ENCODE measurements around the gene RASAL2. TPM values are rescaled to one million over a fixed set of nuclear protein-coding genes. Genes with fewer than 3 reads are reported as not detected.
A peak's percentile ranks its signal among the peaks of the same experiment; 100 is the strongest.

The RASAL2 gene
- total and polyA plus RNA-seq, 5 donors = 6.9 to 34.3 (median 28.4) TPM

DNA sequence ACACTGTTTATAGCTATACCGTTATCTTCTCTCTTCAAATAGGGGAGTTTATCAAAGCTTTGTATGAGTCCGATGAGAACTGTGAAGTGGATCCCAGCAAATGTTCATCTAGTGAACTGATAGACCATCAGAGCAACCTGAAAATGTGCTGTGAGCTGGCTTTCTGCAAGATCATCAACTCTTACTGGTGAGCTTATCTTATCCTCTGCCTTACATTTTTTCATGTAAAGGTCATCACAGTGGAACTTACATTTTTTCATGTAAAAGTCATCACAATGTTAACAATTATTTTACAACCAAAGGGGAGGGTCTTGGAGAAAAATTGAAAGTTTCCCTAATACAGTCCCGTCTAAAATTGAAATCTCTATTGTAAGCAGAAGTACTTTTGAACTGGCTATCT, 357.6 kb downstream of the RASAL2 start:
- Histone ChIP-seq H3K9me3 (ENCODE audit: control insufficient read depth, low read length) (no peaks in the 10 kb centered on the region), H3K27me3 (ENCODE audit: control insufficient read depth, insufficient read depth) (no peaks in the 10 kb centered on the region), H3K4me3 (ENCODE audit: low read length) (no peak overlapping the region), H3K4me1 (ENCODE audit: control insufficient read depth, insufficient read depth, low read length) (no peaks in the 10 kb centered on the region), H3K27ac (ENCODE audit: low read length) (no peak overlapping the region)
- intact Hi-C loops (cut with DNase I) = no loop called here
- 42% methylated on average over 3 of the region's 3 CpGs for WGBS
- ATAC-seq (no peak), DNase-seq (no peak)

DNA sequence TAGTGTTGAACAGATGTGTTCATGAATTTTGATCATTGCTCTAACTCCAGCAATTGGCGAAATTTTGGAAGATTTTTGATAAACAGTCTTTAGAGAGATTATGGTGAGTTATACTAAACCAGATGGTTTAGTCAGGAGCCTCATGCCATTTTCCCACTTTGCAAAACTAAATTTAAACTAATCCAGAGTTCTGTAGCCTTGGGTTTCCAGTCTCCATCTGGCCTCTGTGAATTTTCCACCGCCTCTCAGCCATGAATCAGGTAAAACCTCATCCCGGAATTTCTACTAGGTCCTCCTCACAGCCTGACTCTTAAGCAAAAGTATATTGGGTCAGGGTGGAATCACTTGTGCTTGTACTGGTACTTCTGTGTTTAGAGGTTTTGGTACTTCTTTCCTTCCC, 358.1 kb downstream of the RASAL2 start:
- intact Hi-C loops (cut with DNase I) = no loop called here
- no peak overlapping the region for H3K27ac ChIP-seq (ENCODE audit: low read length)
- WGBS = 95% methylated on average over 3 of the region's 3 CpGs
- H3K9me3 ChIP-seq (ENCODE audit: control insufficient read depth, low read length) = no peaks in the 10 kb centered on the region
- no peak for ATAC-seq
- no peak overlapping the region for H3K4me3 ChIP-seq (ENCODE audit: low read length)
- no peaks in the 10 kb centered on the region for H3K4me1 ChIP-seq (ENCODE audit: control insufficient read depth, insufficient read depth, low read length)
- DNase-seq = no peak
- H3K27me3 ChIP-seq (ENCODE audit: control insufficient read depth, insufficient read depth) = no peaks in the 10 kb centered on the region

DNA sequence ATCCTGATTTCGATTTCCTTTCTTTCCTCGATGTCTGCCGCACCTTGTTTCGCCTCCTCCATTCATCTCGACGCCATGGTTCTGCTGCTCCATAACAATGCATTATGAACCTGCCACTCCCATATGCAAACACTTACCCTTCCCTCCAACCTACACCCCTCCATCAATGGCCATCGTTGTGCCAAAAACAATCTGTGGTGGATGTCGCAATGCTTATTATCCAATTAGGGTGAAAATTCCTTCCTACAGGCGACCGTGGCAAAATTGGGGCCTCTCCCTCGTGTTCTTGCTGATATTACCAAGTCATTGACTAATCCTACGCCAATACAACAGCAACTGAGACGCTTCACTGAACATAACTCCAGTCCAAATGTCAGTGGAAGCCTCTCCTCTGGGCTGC, 362.6 kb downstream of the RASAL2 start:
- H3K4me3 ChIP-seq (ENCODE audit: low read length) = no peak overlapping the region
- ATAC-seq = no peak
- H3K4me1 ChIP-seq (ENCODE audit: control insufficient read depth, insufficient read depth, low read length) = no peaks in the 10 kb centered on the region
- no peak overlapping the region for H3K27ac ChIP-seq (ENCODE audit: low read length)
- H3K27me3 ChIP-seq (ENCODE audit: control insufficient read depth, insufficient read depth) = no peaks in the 10 kb centered on the region
- DNase-seq = no peak
- intact Hi-C loops (cut with DNase I) = no loop called here
- 96% methylated on average over 13 of the region's 13 CpGs for WGBS
- no peaks in the 10 kb centered on the region for H3K9me3 ChIP-seq (ENCODE audit: control insufficient read depth, low read length)

DNA sequence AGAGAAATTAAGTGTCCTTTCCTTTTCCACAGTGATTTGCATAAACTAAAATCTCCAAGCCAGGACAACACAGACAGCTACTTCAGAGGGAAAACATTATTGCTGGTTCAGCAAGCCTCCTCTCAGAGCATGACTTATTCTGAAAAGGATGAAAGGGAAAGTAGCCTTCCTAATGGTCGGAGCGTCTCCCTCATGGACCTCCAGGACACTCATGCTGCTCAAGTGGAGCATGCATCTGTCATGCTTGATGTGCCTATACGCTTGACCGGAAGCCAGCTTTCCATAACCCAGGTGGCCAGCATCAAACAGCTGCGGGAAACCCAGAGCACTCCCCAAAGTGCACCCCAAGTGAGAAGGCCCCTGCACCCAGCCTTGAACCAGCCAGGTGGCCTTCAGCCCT, 363.7 kb downstream of the RASAL2 start:
- 97% methylated on average over 5 of the region's 5 CpGs for WGBS
- ATAC-seq = no peak
- intact Hi-C loops (cut with DNase I) = no loop called here

DNA sequence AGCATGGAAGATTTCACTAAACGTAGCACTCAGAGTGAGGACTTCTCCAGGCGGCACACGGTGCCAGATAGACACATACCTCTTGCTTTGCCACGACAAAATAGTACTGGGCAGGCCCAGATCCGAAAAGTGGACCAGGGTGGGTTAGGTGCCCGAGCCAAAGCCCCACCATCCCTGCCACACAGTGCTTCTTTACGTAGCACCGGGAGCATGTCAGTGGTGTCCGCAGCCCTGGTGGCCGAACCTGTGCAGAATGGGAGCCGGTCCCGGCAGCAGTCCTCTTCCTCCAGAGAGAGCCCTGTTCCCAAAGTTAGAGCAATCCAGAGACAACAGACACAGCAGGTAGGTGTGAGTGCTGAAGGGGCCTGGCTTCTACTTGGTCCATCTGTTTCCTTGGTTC, 364.3 kb downstream of the RASAL2 start:
- H3K27me3 ChIP-seq (ENCODE audit: control insufficient read depth, insufficient read depth) = no peaks in the 10 kb centered on the region
- no peaks in the 10 kb centered on the region for H3K4me1 ChIP-seq (ENCODE audit: control insufficient read depth, insufficient read depth, low read length)
- 94% methylated on average over 12 of the region's 12 CpGs for WGBS
- H3K9me3 ChIP-seq (ENCODE audit: control insufficient read depth, low read length) = no peaks in the 10 kb centered on the region
- no peak overlapping the region for H3K27ac ChIP-seq (ENCODE audit: low read length)
- DNase-seq (peak in 1 of 3 donors; percentile 14), ATAC-seq (peak in 1 of 2 donors; percentile 19)
- intact Hi-C loops (cut with DNase I) = no loop called here
- no peak overlapping the region for H3K4me3 ChIP-seq (ENCODE audit: low read length)

More for the DNA sequence above, 363.7 kb downstream of the RASAL2 start:
- no peaks in the 10 kb centered on the region for H3K27me3 ChIP-seq (ENCODE audit: control insufficient read depth, insufficient read depth)
- DNase-seq = no peak
- H3K9me3 ChIP-seq (ENCODE audit: control insufficient read depth, low read length) = no peaks in the 10 kb centered on the region
- no peak overlapping the region for H3K4me3 ChIP-seq (ENCODE audit: low read length)
- no peaks in the 10 kb centered on the region for H3K4me1 ChIP-seq (ENCODE audit: control insufficient read depth, insufficient read depth, low read length)
- H3K27ac ChIP-seq (ENCODE audit: low read length) = no peak overlapping the region

DNA sequence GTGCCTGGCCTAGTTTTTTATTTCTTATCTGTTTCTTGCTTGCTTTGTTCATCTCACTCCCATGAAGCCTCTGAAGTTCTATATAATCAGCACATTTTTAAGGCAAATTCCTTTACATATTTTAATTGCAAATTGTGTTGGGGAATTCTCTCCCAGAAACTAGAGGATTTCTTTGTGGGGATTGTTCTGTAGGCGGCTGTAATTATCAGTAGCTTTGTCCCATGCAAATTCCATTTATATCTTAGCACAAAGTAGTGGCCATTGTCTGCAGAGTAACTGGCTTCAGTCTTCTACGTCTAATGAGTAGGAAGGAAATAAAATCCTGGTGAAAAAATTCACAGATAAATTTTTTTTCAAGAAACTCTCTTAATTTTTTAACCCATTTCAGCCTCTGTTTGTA, 367.2 kb downstream of the RASAL2 start:
- H3K4me1 ChIP-seq (ENCODE audit: control insufficient read depth, insufficient read depth, low read length) = no peaks in the 10 kb centered on the region
- no peak for DNase-seq
- no peak for ATAC-seq
- no peaks in the 10 kb centered on the region for H3K27me3 ChIP-seq (ENCODE audit: control insufficient read depth, insufficient read depth)
- no peaks in the 10 kb centered on the region for H3K9me3 ChIP-seq (ENCODE audit: control insufficient read depth, low read length)
- 41% methylated on average over 2 of the region's 2 CpGs for WGBS
- intact Hi-C loops (cut with DNase I) = no loop called here
- H3K4me3 ChIP-seq (ENCODE audit: low read length) = no peak overlapping the region
- H3K27ac ChIP-seq (ENCODE audit: low read length) = no peak overlapping the region

DNA sequence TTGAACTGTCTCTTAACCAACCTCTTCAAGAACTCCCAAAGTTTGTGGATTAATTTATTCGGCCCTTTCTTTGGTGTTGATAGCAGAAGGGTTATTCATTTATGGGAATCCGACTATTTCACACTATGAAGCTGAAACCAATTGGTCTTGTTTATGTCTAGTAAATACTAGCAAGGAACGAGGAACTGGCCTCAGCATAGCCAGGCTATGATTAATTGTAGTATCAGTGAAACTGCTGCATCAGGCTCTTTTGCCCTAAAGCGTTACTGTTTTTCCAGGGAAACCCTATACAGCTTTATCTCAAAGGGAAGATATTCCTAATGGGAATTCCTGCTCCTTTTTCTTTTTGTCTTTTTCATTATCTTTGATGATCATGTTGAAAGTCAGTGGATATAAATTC, 367.8 kb downstream of the RASAL2 start:
- no peaks in the 10 kb centered on the region for H3K4me1 ChIP-seq (ENCODE audit: control insufficient read depth, insufficient read depth, low read length)
- intact Hi-C loops (cut with DNase I) = no loop called here
- ATAC-seq (no peak), DNase-seq (no peak)
- 82% methylated on average over 4 of the region's 4 CpGs for WGBS
- H3K27ac ChIP-seq (ENCODE audit: low read length) = no peak overlapping the region
- no peak overlapping the region for H3K4me3 ChIP-seq (ENCODE audit: low read length)
- no peaks in the 10 kb centered on the region for H3K9me3 ChIP-seq (ENCODE audit: control insufficient read depth, low read length)
- H3K27me3 ChIP-seq (ENCODE audit: control insufficient read depth, insufficient read depth) = no peaks in the 10 kb centered on the region

DNA sequence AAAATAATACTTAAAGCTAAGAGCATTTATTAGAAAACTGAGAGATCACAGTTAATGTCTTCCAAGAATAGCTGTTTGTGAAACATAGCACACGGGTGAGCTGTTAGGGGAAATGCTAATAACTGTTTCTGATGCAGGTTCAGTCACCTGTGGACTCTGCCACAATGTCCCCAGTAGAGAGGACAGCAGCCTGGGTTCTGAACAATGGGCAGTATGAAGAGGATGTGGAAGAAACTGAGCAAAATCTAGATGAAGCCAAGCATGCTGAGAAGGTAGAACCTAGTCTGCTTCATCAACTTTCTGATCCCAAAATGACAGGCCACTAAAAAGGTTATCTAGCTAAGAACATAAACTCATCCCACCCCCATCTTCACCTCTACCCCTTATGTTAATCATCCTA, 370.2 kb downstream of the RASAL2 start:
- Histone ChIP-seq H3K27me3 (ENCODE audit: control insufficient read depth, insufficient read depth) (no peaks in the 10 kb centered on the region), H3K4me1 (ENCODE audit: control insufficient read depth, insufficient read depth, low read length) (no peaks in the 10 kb centered on the region), H3K27ac (ENCODE audit: low read length) (no peak overlapping the region), H3K9me3 (ENCODE audit: control insufficient read depth, low read length) (no peaks in the 10 kb centered on the region), H3K4me3 (ENCODE audit: low read length) (no peak overlapping the region)
- no peak for ATAC-seq
- WGBS = 93% methylated on average over 1 of the region's 1 CpG
- DNase-seq = no peak
- intact Hi-C loops (cut with DNase I) = no loop called here

DNA sequence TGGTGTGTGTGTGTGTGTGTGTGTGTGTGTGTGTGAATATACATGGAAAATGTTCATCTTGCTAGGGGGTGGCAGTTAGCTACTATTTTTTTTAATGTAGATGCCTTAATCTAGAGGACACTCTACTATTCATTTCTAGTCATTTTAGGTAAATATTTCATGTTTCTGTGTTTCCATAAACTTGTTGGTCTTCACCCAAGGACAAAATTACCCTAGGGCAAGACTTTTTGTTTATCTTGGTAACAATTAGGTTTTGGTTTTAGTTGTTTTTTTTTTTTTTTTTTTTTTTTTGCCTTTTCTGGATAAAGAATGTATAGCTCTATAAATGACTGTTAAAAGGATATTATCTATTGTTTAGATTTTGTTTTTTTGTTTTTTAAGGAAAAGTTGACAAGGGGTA, 370.7 kb downstream of the RASAL2 start:
- intact Hi-C loops (cut with DNase I) = no loop called here
- Histone ChIP-seq H3K27ac (ENCODE audit: low read length) (no peak overlapping the region), H3K4me3 (ENCODE audit: low read length) (no peak overlapping the region), H3K9me3 (ENCODE audit: control insufficient read depth, low read length) (no peaks in the 10 kb centered on the region), H3K27me3 (ENCODE audit: control insufficient read depth, insufficient read depth) (no peaks in the 10 kb centered on the region), H3K4me1 (ENCODE audit: control insufficient read depth, insufficient read depth, low read length) (no peaks in the 10 kb centered on the region)
- DNase-seq (no peak), ATAC-seq (no peak)

DNA sequence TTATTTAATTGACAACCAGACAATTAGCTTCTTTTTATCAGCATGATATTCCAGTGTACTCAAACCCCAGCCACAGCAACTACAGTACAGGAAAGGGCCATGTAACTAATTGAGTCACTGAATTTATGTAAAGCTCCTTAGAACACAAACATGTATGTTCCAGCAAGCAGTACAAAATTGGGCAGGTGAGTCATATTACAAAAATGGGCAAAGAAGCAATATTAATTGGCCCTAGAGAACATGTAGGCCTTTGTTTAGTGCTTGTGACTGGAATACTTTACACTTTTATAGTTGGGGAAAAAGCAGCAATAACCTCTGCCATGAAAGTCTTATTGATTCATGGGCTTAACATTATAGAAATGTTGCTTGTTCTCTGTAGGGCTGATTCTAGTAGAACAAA, 371.1 kb downstream of the RASAL2 start:
- ATAC-seq = no peak
- Histone ChIP-seq H3K27me3 (ENCODE audit: control insufficient read depth, insufficient read depth) (no peaks in the 10 kb centered on the region), H3K4me3 (ENCODE audit: low read length) (no peak overlapping the region), H3K27ac (ENCODE audit: low read length) (no peak overlapping the region), H3K9me3 (ENCODE audit: control insufficient read depth, low read length) (no peaks in the 10 kb centered on the region), H3K4me1 (ENCODE audit: control insufficient read depth, insufficient read depth, low read length) (no peaks in the 10 kb centered on the region)
- DNase-seq = no peak
- intact Hi-C loops (cut with DNase I) = no loop called here

DNA sequence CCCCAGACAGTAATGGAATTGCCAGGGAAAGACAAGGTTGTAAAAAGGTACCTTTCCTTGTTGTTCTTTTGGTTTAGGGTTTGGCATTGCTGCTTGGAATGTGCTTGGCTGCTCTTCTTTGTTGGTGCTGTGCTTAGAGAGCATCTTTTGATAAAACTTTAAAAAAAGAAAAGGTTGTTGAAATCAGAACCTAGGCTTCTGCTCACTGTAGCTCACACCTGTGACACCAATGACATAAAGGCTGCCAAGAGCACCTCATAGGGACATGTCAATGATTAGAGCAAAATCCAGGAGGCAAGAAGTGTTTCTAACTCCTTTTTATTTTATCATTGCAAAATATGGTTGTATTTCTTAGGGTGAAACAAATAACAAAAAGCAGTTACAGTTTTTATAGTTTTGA, 373.9 kb downstream of the RASAL2 start:
- H3K4me1 ChIP-seq (ENCODE audit: control insufficient read depth, insufficient read depth, low read length) = no peaks in the 10 kb centered on the region
- H3K4me3 ChIP-seq (ENCODE audit: low read length) = no peak overlapping the region
- no peaks in the 10 kb centered on the region for H3K9me3 ChIP-seq (ENCODE audit: control insufficient read depth, low read length)
- H3K27me3 ChIP-seq (ENCODE audit: control insufficient read depth, insufficient read depth) = no peaks in the 10 kb centered on the region
- H3K27ac ChIP-seq (ENCODE audit: low read length) = no peak overlapping the region
- intact Hi-C loops (cut with DNase I) = no loop called here
- no peak for ATAC-seq
- DNase-seq = no peak

DNA sequence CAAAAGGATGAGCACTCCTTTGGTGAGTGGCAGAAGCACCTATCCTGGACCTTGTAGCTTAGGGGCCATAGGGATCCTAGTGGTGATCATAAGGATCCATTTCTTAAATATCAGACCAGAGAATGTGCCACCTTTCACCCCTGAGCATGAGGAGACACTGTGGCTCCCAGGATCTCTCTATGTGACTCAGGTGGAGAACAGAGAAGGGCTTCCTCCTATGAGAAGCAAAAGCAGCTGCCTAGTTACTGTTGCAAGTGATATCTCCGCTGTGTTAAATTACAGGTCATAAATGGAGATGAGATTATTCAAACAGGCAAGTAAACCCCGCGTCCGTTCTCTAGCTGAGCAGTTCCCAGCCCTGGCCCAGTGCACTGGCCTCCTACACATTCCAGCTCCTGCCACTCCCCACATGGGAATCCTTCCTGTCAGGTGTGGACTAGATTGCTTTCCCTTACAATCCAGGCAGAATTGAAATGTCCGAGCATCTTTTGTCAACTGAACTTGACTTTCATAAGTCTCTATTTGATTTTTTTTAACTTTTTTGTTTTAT, 376.6 kb downstream of the RASAL2 start:
- WGBS = 59% methylated on average over 5 of the region's 5 CpGs
- Histone ChIP-seq H3K9me3 (ENCODE audit: control insufficient read depth, low read length) (no peaks in the 10 kb centered on the region), H3K27ac (ENCODE audit: low read length) (no peak overlapping the region), H3K4me1 (ENCODE audit: control insufficient read depth, insufficient read depth, low read length) (no peaks in the 10 kb centered on the region), H3K4me3 (ENCODE audit: low read length) (no peak overlapping the region), H3K27me3 (ENCODE audit: control insufficient read depth, insufficient read depth) (no peaks in the 10 kb centered on the region)
- ATAC-seq = no peak
- intact Hi-C loops (cut with DNase I) = no loop called here
- DNase-seq = no peak

Data from right cardiac atrium (tissue), 5 donors.